Measurements from ENCODE around the gene IFI27.

Gene IFI27

DNA sequence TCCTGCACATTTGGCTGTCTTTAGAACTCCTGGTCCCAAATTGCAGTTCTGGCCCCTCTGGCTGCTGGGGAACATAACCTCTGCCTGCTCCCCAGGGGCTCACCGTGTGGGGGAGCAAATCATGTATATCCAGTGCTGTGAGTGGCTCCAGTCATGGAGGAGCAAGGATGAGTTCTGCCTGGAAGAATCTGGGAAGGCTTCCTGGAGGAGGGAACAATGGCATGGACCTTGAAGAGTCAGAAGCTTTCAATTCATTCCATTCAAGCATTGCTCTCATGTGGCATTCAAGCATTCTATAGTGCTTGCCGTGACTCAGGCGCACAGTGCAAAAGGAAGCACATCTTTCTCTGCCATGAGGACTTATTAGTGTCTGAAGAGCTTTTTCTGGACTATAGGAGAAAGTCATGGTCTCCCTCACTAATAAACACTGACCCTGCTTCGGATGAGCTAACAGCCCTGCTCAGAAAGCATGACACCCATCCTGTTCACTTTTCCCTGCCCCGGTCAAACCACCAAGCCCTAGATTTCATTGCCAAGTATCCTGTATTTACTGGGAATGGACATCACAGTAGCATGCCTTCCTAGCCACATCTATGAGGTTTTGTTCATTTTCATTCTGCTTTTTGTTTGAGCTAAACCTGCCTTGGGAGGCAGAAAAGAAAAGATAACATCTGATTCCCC is 3.5 kb downstream of the IFI27 start:
- Histone ChIP-seq H3K4me1 (ENCODE audit: control insufficient read depth in 1 of 2, insufficient read depth in 2 of 2, low read length in 2 of 2) (peaks cover 37% of the 10 kb centered on the region in 2 donors), H3K4me3 (ENCODE audit: low read depth in 1 of 2, low read length in 2 of 2) (no peak overlapping the region)

DNA sequence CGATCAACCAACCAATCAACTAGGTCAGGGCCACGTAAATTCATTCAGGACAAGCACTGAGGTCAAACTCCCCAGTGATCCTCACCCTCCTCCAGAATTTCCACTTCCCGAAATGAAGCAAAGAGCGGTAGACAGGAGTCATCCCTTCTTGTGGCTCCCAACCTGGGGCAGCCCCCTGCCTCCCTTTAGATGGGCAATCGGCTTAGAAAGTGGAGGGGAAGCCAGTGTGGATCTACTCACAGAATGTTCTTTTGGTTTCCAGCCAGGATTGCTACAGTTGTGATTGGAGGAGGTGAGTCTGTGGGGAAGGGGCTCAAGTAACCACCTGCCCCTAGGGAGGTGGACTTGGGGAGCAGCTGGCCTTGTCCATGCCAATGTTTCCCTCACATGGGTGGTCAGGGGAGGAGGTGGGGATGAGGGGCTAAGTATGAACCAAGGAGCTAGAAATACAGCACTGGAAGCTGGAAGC is 4.1 kb downstream of the IFI27 start:
- Histone ChIP-seq H3K9me3 (ENCODE audit: control insufficient read depth in 1 of 2, low read length in 2 of 2) (peaks cover 4% of the 10 kb centered on the region in 2 donors), H3K9ac (ENCODE audit: low read depth in 1 of 2, low read length in 2 of 2) (no peak overlapping the region), H3K4me1 (ENCODE audit: control insufficient read depth in 1 of 2, insufficient read depth in 2 of 2, low read length in 2 of 2) (peaks cover 37% of the 10 kb centered on the region in 2 donors), H3K4me3 (ENCODE audit: low read depth in 1 of 2, low read length in 2 of 2) (no peak overlapping the region), H3K27me3 (ENCODE audit: control insufficient read depth in 1 of 2, insufficient read depth in 2 of 2, low read length in 2 of 2) (no peaks in the 10 kb centered on the region), H3K36me3 (ENCODE audit: control insufficient read depth in 1 of 2, insufficient read depth in 2 of 2, low read length in 2 of 2) (no peaks in the 10 kb centered on the region), H3K27ac (ENCODE audit: low read depth, low read length) (no peak overlapping the region)

More for the DNA sequence above, 3.5 kb downstream of the IFI27 start:
- Histone ChIP-seq H3K27ac (ENCODE audit: low read depth, low read length) (no peak overlapping the region), H3K9ac (ENCODE audit: low read depth in 1 of 2, low read length in 2 of 2) (no peak overlapping the region), H3K36me3 (ENCODE audit: control insufficient read depth in 1 of 2, insufficient read depth in 2 of 2, low read length in 2 of 2) (no peaks in the 10 kb centered on the region), H3K27me3 (ENCODE audit: control insufficient read depth in 1 of 2, insufficient read depth in 2 of 2, low read length in 2 of 2) (no peaks in the 10 kb centered on the region), H3K9me3 (ENCODE audit: control insufficient read depth in 1 of 2, low read length in 2 of 2) (no peaks in the 10 kb centered on the region)

DNA sequence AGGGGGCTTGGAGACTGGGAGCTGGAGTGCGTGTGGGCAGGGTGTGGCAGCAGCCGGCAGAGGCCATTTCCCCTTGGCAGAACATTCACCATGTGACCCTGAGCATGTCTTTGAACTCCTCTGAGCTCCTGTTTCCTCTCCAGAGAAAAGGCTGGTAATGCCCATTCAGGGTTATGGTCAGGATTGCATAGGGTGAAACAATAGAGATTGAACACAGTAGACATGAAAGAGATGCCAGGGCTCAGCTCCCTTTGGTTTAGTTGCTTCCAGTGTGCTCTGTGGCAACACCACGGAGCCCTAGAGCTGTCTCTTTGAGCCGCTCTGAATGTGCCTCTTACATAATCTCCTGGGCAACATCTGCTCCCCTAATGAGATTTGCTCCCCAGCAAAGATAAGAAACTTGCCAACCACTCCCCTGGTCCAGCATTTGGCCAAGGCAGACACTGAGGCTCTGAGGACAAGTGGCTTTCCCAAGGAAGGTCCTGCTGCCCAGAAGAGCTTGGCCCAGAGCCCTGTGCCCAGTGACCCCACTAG is 4.6 kb downstream of the IFI27 start:
- Histone ChIP-seq H3K9ac (ENCODE audit: low read depth in 1 of 2, low read length in 2 of 2) (no peak overlapping the region), H3K9me3 (ENCODE audit: control insufficient read depth in 1 of 2, low read length in 2 of 2) (peaks cover 6 to 8% of the 10 kb centered on the region in 2 donors), H3K36me3 (ENCODE audit: control insufficient read depth in 1 of 2, insufficient read depth in 2 of 2, low read length in 2 of 2) (no peaks in the 10 kb centered on the region), H3K4me3 (ENCODE audit: low read depth in 1 of 2, low read length in 2 of 2) (no peak overlapping the region), H3K4me1 (ENCODE audit: control insufficient read depth in 1 of 2, insufficient read depth in 2 of 2, low read length in 2 of 2) (peaks cover 32 to 33% of the 10 kb centered on the region in 2 donors), H3K27me3 (ENCODE audit: control insufficient read depth in 1 of 2, insufficient read depth in 2 of 2, low read length in 2 of 2) (no peaks in the 10 kb centered on the region), H3K27ac (ENCODE audit: low read depth, low read length) (no peak overlapping the region)

DNA sequence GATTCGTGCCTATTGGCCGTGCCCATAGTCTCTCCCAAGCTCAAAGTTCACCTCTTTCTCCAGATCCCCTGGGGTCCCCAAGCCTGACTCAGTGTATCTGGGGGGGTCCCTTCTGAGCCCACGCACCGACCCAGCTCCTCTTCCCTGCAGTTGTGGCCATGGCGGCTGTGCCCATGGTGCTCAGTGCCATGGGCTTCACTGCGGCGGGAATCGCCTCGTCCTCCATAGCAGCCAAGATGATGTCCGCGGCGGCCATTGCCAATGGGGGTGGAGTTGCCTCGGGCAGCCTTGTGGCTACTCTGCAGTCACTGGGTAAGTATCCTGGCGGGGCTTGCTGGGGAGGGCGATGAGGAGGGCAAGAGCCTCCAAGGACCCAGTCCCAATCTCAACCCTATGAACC is 5.1 kb downstream of the IFI27 start:
- Histone ChIP-seq H3K9ac (ENCODE audit: low read depth in 1 of 2, low read length in 2 of 2) (no peak overlapping the region), H3K27ac (ENCODE audit: low read depth, low read length) (no peak overlapping the region), H3K4me1 (ENCODE audit: control insufficient read depth in 1 of 2, insufficient read depth in 2 of 2, low read length in 2 of 2) (peaks cover 29% of the 10 kb centered on the region in 2 donors), H3K9me3 (ENCODE audit: control insufficient read depth in 1 of 2, low read length in 2 of 2) (peaks cover 8% of the 10 kb centered on the region in 2 donors), H3K4me3 (ENCODE audit: low read depth in 1 of 2, low read length in 2 of 2) (no peak overlapping the region), H3K36me3 (ENCODE audit: control insufficient read depth in 1 of 2, insufficient read depth in 2 of 2, low read length in 2 of 2) (no peaks in the 10 kb centered on the region), H3K27me3 (ENCODE audit: control insufficient read depth in 1 of 2, insufficient read depth in 2 of 2, low read length in 2 of 2) (no peaks in the 10 kb centered on the region)

- H3K4me1 ChIP-seq (ENCODE audit: control insufficient read depth in 1 of 2, insufficient read depth in 2 of 2, low read length in 2 of 2): peaks cover 22 to 26% of the 10 kb centered on the region in 2 donors
- H3K4me3 ChIP-seq (ENCODE audit: low read depth in 1 of 2, low read length in 2 of 2): no peak overlapping the region
- peaks cover 8% of the 10 kb centered on the region in 2 donors for H3K9me3 ChIP-seq (ENCODE audit: control insufficient read depth in 1 of 2, low read length in 2 of 2)
- no peak overlapping the region for H3K9ac ChIP-seq (ENCODE audit: low read depth in 1 of 2, low read length in 2 of 2)
- H3K27ac ChIP-seq (ENCODE audit: low read depth, low read length): no peak overlapping the region
- no peaks in the 10 kb centered on the region for H3K36me3 ChIP-seq (ENCODE audit: control insufficient read depth in 1 of 2, insufficient read depth in 2 of 2, low read length in 2 of 2)
- no peaks in the 10 kb centered on the region for H3K27me3 ChIP-seq (ENCODE audit: control insufficient read depth in 1 of 2, insufficient read depth in 2 of 2, low read length in 2 of 2)
These were observed 6.2 kb downstream of the IFI27 start for GRCh38 chr14:94116701-94117100.

DNA sequence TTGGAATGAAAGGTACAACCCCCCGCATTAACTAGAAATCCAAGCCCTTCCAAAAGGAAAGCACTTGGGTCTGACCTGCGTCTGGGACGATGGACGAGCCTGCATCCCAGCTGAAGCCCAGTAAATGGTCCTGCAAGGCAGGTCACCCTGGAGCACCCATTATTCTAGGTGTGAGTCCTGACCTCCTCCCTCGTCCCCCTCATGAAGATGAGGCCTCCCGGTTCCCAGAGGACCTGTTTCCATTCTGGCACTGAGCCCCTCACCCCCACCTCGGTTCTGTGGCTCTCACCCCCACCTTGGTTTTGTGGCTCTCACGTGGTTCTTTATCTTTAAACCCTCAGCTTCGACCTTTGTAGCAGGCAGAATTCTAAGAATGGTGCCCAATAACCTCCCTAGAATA is 7.3 kb downstream of the IFI27 start:
- H3K27me3 ChIP-seq (ENCODE audit: control insufficient read depth in 1 of 2, insufficient read depth in 2 of 2, low read length in 2 of 2): no peaks in the 10 kb centered on the region
- peaks cover 17 to 19% of the 10 kb centered on the region in 2 donors for H3K4me1 ChIP-seq (ENCODE audit: control insufficient read depth in 1 of 2, insufficient read depth in 2 of 2, low read length in 2 of 2)
- H3K36me3 ChIP-seq (ENCODE audit: control insufficient read depth in 1 of 2, insufficient read depth in 2 of 2, low read length in 2 of 2): no peaks in the 10 kb centered on the region
- peaks cover 8% of the 10 kb centered on the region in 2 donors for H3K9me3 ChIP-seq (ENCODE audit: control insufficient read depth in 1 of 2, low read length in 2 of 2)
- H3K27ac ChIP-seq (ENCODE audit: low read depth, low read length): no peak overlapping the region
- H3K9ac ChIP-seq (ENCODE audit: low read depth in 1 of 2, low read length in 2 of 2): no peak overlapping the region
- H3K4me3 ChIP-seq (ENCODE audit: low read depth in 1 of 2, low read length in 2 of 2): no peak overlapping the region

- H3K27ac ChIP-seq (ENCODE audit: low read depth, low read length): no peak overlapping the region
- peaks cover 12 to 16% of the 10 kb centered on the region in 2 donors for H3K4me1 ChIP-seq (ENCODE audit: control insufficient read depth in 1 of 2, insufficient read depth in 2 of 2, low read length in 2 of 2)
- H3K27me3 ChIP-seq (ENCODE audit: control insufficient read depth in 1 of 2, insufficient read depth in 2 of 2, low read length in 2 of 2): no peaks in the 10 kb centered on the region
- no peak overlapping the region for H3K4me3 ChIP-seq (ENCODE audit: low read depth in 1 of 2, low read length in 2 of 2)
- H3K36me3 ChIP-seq (ENCODE audit: control insufficient read depth in 1 of 2, insufficient read depth in 2 of 2, low read length in 2 of 2): no peaks in the 10 kb centered on the region
- H3K9ac ChIP-seq (ENCODE audit: low read depth in 1 of 2, low read length in 2 of 2): no peak overlapping the region
- peaks cover 8% of the 10 kb centered on the region in 2 donors for H3K9me3 ChIP-seq (ENCODE audit: control insufficient read depth in 1 of 2, low read length in 2 of 2)
These were observed 8.5 kb downstream of the IFI27 start for GRCh38 chr14:94119071-94119470.

DNA sequence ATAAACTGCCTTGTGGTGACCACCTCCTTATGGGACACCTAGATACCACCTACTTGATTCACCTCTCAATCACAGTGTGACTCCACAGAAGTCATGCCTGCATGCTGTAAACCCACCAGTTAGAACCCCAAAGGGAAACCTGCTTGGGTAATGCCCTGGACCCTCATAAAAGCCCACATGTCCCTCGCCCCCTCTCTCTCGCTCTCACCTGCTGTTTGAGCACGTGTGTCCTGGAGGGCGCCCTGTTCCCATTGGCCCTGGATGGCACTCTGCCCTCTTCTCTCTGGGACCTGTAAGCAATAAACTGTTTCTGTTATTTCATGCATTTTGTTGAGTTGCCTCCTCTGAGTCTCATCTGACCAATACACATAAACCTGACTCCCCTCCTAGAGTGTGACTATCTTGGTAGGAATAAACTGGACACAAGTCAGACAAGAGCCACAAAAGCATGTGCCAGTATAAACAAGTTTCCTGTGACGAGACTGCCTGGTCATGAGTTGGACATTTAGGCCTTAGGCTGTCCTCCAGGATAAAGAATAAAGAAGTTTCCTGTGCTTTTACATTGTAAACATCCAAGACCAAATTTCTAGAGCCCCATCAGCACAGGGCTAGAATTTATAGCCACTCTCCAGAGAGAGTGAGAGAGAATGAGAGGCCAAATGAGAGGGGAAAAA is 10.3 kb downstream of the IFI27 start:
- no peak overlapping the region for H3K9ac ChIP-seq (ENCODE audit: low read depth in 1 of 2, low read length in 2 of 2)
- no peaks in the 10 kb centered on the region for H3K36me3 ChIP-seq (ENCODE audit: control insufficient read depth in 1 of 2, insufficient read depth in 2 of 2, low read length in 2 of 2)
- no peak overlapping the region for H3K4me3 ChIP-seq (ENCODE audit: low read depth in 1 of 2, low read length in 2 of 2)
- peaks cover 8% of the 10 kb centered on the region in 2 donors for H3K9me3 ChIP-seq (ENCODE audit: control insufficient read depth in 1 of 2, low read length in 2 of 2)
- H3K27ac ChIP-seq (ENCODE audit: low read depth, low read length): no peak overlapping the region
- H3K4me1 ChIP-seq (ENCODE audit: control insufficient read depth in 1 of 2, insufficient read depth in 2 of 2, low read length in 2 of 2): no peaks in the 10 kb centered on the region
- no peaks in the 10 kb centered on the region for H3K27me3 ChIP-seq (ENCODE audit: control insufficient read depth in 1 of 2, insufficient read depth in 2 of 2, low read length in 2 of 2)

DNA sequence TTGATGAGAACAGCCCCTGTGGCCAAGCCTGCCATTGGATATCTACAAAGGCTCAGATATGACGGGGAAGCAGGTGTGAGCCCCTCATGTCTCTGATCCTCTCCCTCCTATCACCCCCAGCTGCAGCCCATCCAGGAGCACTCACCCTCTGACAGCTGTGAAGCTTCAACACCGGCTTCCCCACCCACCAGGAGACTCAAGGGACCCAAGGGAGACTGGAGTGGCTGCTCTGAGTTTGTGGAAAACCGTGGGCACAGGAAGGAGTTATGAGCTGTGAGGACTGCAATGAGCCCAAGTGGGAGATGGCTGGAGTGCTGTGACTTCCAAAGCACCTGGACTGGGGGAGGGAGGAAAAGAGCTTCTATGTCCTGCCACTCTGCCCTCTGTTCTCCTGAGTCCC is 10.9 kb downstream of the IFI27 start:
- Histone ChIP-seq H3K9me3 (ENCODE audit: control insufficient read depth in 1 of 2, low read length in 2 of 2) (peaks cover 8% of the 10 kb centered on the region in 2 donors), H3K27me3 (ENCODE audit: control insufficient read depth in 1 of 2, insufficient read depth in 2 of 2, low read length in 2 of 2) (no peaks in the 10 kb centered on the region), H3K4me3 (ENCODE audit: low read depth in 1 of 2, low read length in 2 of 2) (no peak overlapping the region), H3K27ac (ENCODE audit: low read depth, low read length) (no peak overlapping the region), H3K9ac (ENCODE audit: low read depth in 1 of 2, low read length in 2 of 2) (no peak overlapping the region), H3K4me1 (ENCODE audit: control insufficient read depth in 1 of 2, insufficient read depth in 2 of 2, low read length in 2 of 2) (no peaks in the 10 kb centered on the region), H3K36me3 (ENCODE audit: control insufficient read depth in 1 of 2, insufficient read depth in 2 of 2, low read length in 2 of 2) (no peaks in the 10 kb centered on the region)

- Histone ChIP-seq H3K36me3 (ENCODE audit: control insufficient read depth in 1 of 2, insufficient read depth in 2 of 2, low read length in 2 of 2) (peaks cover 0 to 1% of the 10 kb centered on the region in 2 donors), H3K9ac (ENCODE audit: low read depth in 1 of 2, low read length in 2 of 2) (no peak overlapping the region), H3K4me1 (ENCODE audit: control insufficient read depth in 1 of 2, insufficient read depth in 2 of 2, low read length in 2 of 2) (no peaks in the 10 kb centered on the region), H3K9me3 (ENCODE audit: control insufficient read depth in 1 of 2, low read length in 2 of 2) (peaks cover 8% of the 10 kb centered on the region in 2 donors), H3K4me3 (ENCODE audit: low read depth in 1 of 2, low read length in 2 of 2) (no peak overlapping the region), H3K27me3 (ENCODE audit: control insufficient read depth in 1 of 2, insufficient read depth in 2 of 2, low read length in 2 of 2) (no peaks in the 10 kb centered on the region), H3K27ac (ENCODE audit: low read depth, low read length) (no peak overlapping the region)
These were observed 11.9 kb downstream of the IFI27 start for GRCh38 chr14:94122438-94122837.
